Loucy (cell line): ENCODE results near the gene PRSS57.

Experiments
- H2AFZ ChIP-seq: fragments of 200-600 bp; sonication (generic); 2 replicates; pipeline ENCODE4 v1.6.0; 2016; ENCODE audit warnings: antibody characterized with exemption, mild to moderate bottlenecking, low read length, moderate library complexity
- H3F3A ChIP-seq: fragments of 200-600 bp; 2 replicates; pipeline ENCODE4 v1.6.0; 2016; ENCODE audit warnings: antibody characterized with exemption, low read depth, mild to moderate bottlenecking
- H3K27me3 ChIP-seq: fragments of 200-600 bp; sonication (generic); 2 replicates; pipeline ENCODE4 v1.6.1; 2014; ENCODE audit warnings: low read length, mild to moderate bottlenecking; ENCODE audit not compliant: insufficient read depth, poor library complexity, severe bottlenecking
- H3K36me3 ChIP-seq: fragments of 200-600 bp; sonication (generic); 2 replicates; pipeline ENCODE4 v1.6.1; 2016; ENCODE audit warnings: low read length; ENCODE audit not compliant: insufficient read depth
- H3K4me1 ChIP-seq: fragments of 200-600 bp; sonication (generic); 2 replicates; pipeline ENCODE4 v1.5.1; 2014; ENCODE audit warnings: low read length, mild to moderate bottlenecking; ENCODE audit not compliant: insufficient read depth, poor library complexity, severe bottlenecking
- H3K4me2 ChIP-seq: fragments of 200-600 bp; sonication (generic); 2 replicates; pipeline ENCODE4 v1.6.0; 2014; ENCODE audit warnings: antibody characterized with exemption, low read length, low read depth, mild to moderate bottlenecking; ENCODE audit not compliant: poor library complexity, severe bottlenecking
- H3K4me3 ChIP-seq: fragments of 200-600 bp; sonication (generic); 2 replicates; pipeline ENCODE4 v1.5.1; 2014; ENCODE audit warnings: low read length, mild to moderate bottlenecking, mixed read lengths; ENCODE audit not compliant: poor library complexity, severe bottlenecking
- H3K79me2 ChIP-seq: fragments of 200-600 bp; sonication (generic); 2 replicates; pipeline ENCODE4 v1.6.1; 2014; ENCODE audit warnings: low read length; ENCODE audit not compliant: insufficient read depth
- H3K9ac ChIP-seq: fragments of 200-600 bp; sonication (generic); 2 replicates; pipeline ENCODE4 v1.6.0; 2014; ENCODE audit warnings: mild to moderate bottlenecking, low read depth, low read length, moderate library complexity; ENCODE audit not compliant: poor library complexity, severe bottlenecking
- H3K9me2 ChIP-seq: fragments of 200-600 bp; sonication (generic); replicated peaks from 2 replicates; pipeline ENCODE4 v1.6.1; 2016; ENCODE audit warnings: low read depth, low read length, mixed read lengths
- H3K9me3 ChIP-seq: fragments of 200-600 bp; sonication (generic); 2 replicates; pipeline ENCODE4 v1.6.1; 2014; ENCODE audit warnings: mild to moderate bottlenecking, antibody characterized with exemption, low read length, low read depth; ENCODE audit not compliant: insufficient read depth
- H4K20me1 ChIP-seq: fragments of 200-600 bp; sonication (generic); 2 replicates; pipeline ENCODE4 v1.6.0; 2014; ENCODE audit warnings: antibody characterized with exemption, low read length, mild to moderate bottlenecking; ENCODE audit not compliant: insufficient read depth, poor library complexity, severe bottlenecking
- CTCF ChIP-seq: fragments of 200-600 bp; sonication (generic); conservative IDR thresholded peaks from 2 replicates; pipeline ENCODE4 v1.5.1; 2014; ENCODE audit warnings: mild to moderate bottlenecking, antibody characterized with exemption, low read length
- EZH2phosphoT487 ChIP-seq: fragments of 200-600 bp; IDR thresholded peaks from 2 replicates; pipeline ENCODE4 v1.6.1; 2018; ENCODE audit warnings: antibody characterized with exemption, mild to moderate bottlenecking, moderate library complexity, borderline replicate concordance

The PRSS57 gene

DNA sequence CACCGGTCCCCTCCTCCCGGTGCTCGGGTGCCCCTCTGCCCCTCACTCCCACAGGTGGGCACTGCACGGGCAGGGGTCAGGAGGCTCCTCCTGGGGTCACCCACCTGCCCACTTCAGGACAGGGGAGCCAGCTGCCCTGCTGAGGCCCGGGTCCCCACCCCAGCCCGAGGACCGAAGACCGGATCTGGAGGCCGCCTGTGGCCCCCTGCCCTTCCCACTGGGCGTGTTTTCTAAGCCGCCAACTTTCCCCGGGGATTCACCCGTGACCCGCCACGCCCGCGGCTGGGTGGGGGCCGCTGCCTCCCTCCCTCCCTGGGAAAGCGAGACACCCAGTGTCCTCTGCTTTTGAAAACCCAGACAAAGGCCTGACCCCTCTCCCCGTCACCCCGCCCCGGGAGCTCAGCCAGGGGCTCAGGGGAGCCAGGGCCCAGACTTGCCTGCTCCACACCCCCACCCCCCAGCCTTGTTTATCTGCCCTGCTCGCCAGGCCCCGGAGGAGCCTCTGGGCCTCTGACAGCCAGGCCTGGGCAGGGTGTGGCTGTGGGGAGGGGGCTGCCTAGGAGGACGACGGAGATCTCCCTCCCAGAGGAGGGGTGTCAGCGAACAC, 14.8 kb upstream of the PRSS57 start:
- H3K4me2 ChIP-seq = peak overlapping the region; percentile 68
- H4K20me1 ChIP-seq = no peaks in the 10 kb centered on the region
- H3K9me2 ChIP-seq = no peaks in the 10 kb centered on the region
- no peaks in the 10 kb centered on the region for H3K27me3 ChIP-seq
- no peaks in the 10 kb centered on the region for H3K36me3 ChIP-seq
- peak overlapping the region; percentile 63 for H3K9ac ChIP-seq
- no peak for TF ChIP-seq EZH2phosphoT487
- no peak for TF ChIP-seq CTCF
- peaks cover 6% of the 10 kb centered on the region; the same call in 1 of the 2 replicates for H3K79me2 ChIP-seq
- H3K4me1 ChIP-seq = peaks cover 3% of the 10 kb centered on the region
- no peak overlapping the region for H2AFZ ChIP-seq
- no peaks in the 10 kb centered on the region for H3K9me3 ChIP-seq
- H3F3A ChIP-seq = no peaks in the 10 kb centered on the region; the same call in 1 of the 2 replicates
- H3K4me3 ChIP-seq = peak overlapping the region; percentile 71

DNA sequence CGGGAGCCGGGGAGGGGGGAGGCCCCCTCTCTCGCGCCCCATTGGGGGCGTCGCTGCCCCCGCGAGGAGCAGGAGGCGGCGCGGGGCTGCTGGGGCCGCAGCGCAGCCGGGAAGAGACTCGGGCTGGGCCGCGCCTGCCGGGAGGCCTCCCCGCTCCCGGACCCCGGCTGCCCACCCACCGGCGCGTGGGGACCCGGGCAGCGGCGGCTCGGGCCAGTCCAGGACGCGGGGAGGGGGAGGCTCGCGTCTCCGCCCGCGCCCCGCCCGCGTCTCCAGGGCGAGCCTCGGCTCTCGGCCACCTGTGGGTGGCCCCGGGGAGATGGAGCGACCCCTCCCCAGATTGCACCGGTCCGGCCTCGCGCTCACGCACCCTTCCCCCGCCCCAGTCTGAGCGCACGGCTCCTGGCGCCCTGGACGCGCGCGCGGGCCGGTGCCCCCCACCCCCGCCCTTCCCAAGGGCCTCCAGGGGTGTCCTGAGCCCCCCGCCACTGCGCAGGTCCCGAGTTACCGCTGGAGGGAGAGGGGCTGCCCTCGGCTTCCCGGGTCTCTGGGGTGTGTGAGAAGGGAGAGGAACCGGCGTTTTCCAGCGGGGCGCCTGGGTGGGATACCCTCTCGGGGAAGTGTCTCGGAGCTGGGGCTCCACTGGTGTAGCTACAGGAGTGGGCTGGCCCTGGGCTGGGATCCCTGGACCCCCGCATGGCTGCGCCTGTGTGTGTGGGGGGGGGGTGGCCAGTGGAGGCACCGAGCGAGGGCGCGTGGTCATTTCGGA, 14.1 kb upstream of the PRSS57 start:
- peak overlapping the region; percentile 68 for H3K4me2 ChIP-seq
- H3K36me3 ChIP-seq = no peaks in the 10 kb centered on the region
- no peaks in the 10 kb centered on the region; the same call in 1 of the 2 replicates for H3F3A ChIP-seq
- TF ChIP-seq CTCF (no peak), EZH2phosphoT487 (no peak)
- peaks cover 3% of the 10 kb centered on the region for H3K4me1 ChIP-seq
- peak overlapping the region; percentile 71 for H3K4me3 ChIP-seq
- no peaks in the 10 kb centered on the region for H3K9me3 ChIP-seq
- peak overlapping the region; percentile 63 for H3K9ac ChIP-seq
- H3K9me2 ChIP-seq = no peaks in the 10 kb centered on the region
- H3K79me2 ChIP-seq = peaks cover 6% of the 10 kb centered on the region; the same call in 1 of the 2 replicates
- H3K27me3 ChIP-seq = no peaks in the 10 kb centered on the region
- H2AFZ ChIP-seq = peak overlapping the region; percentile 27; the same call in 1 of the 2 replicates
- no peaks in the 10 kb centered on the region for H4K20me1 ChIP-seq

DNA sequence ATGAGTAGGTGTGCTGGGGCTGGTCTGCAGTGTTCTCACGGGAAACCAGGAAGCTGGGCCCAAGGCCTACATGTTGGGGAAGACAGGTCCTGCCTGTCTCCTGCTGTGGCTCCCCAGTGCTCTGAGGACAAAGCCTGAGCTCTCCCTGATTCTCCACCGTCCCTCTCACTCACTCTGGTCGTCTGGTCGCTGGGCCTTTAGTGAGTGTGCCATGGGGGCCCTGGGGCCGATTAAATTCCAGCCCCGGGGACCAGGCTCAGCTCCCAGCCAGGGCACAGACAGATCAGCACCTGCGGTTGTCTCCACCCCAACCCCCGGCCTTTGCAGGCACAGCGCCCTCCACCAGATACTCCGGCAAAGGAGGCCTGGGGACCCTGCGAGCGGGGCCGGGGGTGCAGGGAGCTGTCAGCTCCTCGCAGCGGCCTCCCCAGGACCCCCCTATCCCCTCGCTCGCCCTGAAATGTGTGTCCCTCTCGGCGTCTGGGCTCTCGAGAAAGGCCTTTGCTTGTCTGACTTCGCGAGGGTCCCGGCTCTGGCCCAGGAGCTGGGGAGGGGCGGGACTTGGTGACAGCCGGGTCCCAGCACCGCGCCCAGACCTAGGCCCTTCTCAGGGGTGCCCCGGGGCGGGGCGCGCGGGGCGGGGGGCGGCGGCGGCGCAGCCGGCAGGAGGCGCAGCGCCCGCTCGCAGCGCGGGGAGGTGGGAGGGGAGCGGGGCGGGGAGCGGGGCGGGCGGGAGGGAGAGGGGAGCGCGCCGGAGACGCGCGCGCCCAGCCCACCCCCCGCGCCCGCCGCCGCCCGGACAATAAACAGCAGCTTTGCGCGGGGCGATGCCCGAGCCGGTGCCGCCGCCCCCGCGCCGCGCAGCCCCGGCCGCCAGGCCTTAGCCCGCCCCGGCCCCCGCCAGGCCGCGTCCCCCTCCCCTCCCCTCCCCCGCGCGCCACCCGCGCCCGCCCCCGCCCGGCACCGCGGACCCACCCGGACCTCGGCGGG, 13.2 kb upstream of the PRSS57 start, which contains the start of gene PALM:
TSS of gene PALM (plus strand) at position 782 of the 990 bp plus-strand sequence. CDS start 212 bp downstream, outside the sequence.
- no peak for TF ChIP-seq CTCF
- no peak for TF ChIP-seq EZH2phosphoT487
- H4K20me1 ChIP-seq = no peaks in the 10 kb centered on the region
- H3K27me3 ChIP-seq = no peaks in the 10 kb centered on the region
- no peaks in the 10 kb centered on the region for H3K9me2 ChIP-seq
- peak within 1 kb of the TSS; percentile 63 for H3K9ac ChIP-seq
- H3K9me3 ChIP-seq = no peaks in the 10 kb centered on the region
- H3K4me3 ChIP-seq = peak within 1 kb of the TSS; percentile 71
- peaks cover 6% of the 10 kb centered on the region; the same call in 1 of the 2 replicates for H3K79me2 ChIP-seq
- no peaks in the 10 kb centered on the region; the same call in 1 of the 2 replicates for H3F3A ChIP-seq
- H3K4me1 ChIP-seq = peaks cover 3% of the 10 kb centered on the region
- peak within 1 kb of the TSS; percentile 84 for H2AFZ ChIP-seq
- H3K4me2 ChIP-seq = peak within 1 kb of the TSS; percentile 68
- no peaks in the 10 kb centered on the region for H3K36me3 ChIP-seq
